H1 (cell line): ENCODE data around the gene PPEF2. TPM values are rescaled to one million over a fixed set of nuclear protein-coding genes. Genes with fewer than 3 reads are reported as not detected.

Experiments used
- CTCF ChIA-PET: fragments of 300-600 bp; sonication (Branson Sonifier 250); formaldehyde crosslinking; loops from one replicate; lab custom pipeline; 2021; ENCODE audit not compliant: partially characterized antibody; lab: Charles Lee
- POLR2A ChIA-PET: fragments of 300-600 bp; sonication (Branson Sonifier 250); formaldehyde crosslinking; loops from one replicate; lab custom pipeline; 2021; ENCODE audit warnings: inconsistent platforms; ENCODE audit not compliant: partially characterized antibody; lab: Charles Lee
- DNase-seq, 2 experiments: peaks; one replicate each; pipeline versions ENCODE4 v3.0.0 to v3.0.0-alpha.2; 2010 to 2022; ENCODE audit warnings: low spot score in 2 of 2, low read depth in 1 of 2, mixed read lengths in 1 of 2
- FAIRE-seq: peaks from 2 replicates; lab custom pipeline; 2011; peaks lifted over from hg19 to GRCh38; lab: Jason Lieb, UNC
- H2AFZ ChIP-seq: 2 replicates; pipeline ENCODE4 v1.8.1; 2012; ENCODE audit warnings: low read length, inconsistent platforms
- H2AK5ac ChIP-seq: 2 replicates; pipeline ENCODE4 v1.6.1; 2013; ENCODE audit warnings: low read depth, low read length
- H2BK120ac ChIP-seq: replicated peaks from 2 replicates; pipeline ENCODE3; 2013; ENCODE audit warnings: low read depth, low read length, inconsistent platforms
- H2BK12ac ChIP-seq: 2 replicates; pipeline ENCODE4 v1.6.1; 2013; ENCODE audit warnings: low read depth, low read length
- H2BK15ac ChIP-seq: 2 replicates; pipeline ENCODE4 v1.6.1; 2013; ENCODE audit warnings: low read length
- H2BK20ac ChIP-seq: 2 replicates; pipeline ENCODE4 v1.6.1; 2013; ENCODE audit warnings: low read length
- H2BK5ac ChIP-seq: 2 replicates; pipeline ENCODE4 v1.6.1; 2013; ENCODE audit warnings: low read depth, low read length
- H3K14ac ChIP-seq: 2 replicates; pipeline ENCODE4 v1.6.1; 2013; ENCODE audit warnings: inconsistent platforms; ENCODE audit not compliant: insufficient read length
- H3K18ac ChIP-seq: 2 replicates; pipeline ENCODE4 v1.6.1; 2013; ENCODE audit warnings: low read length; ENCODE audit errors: extremely low read depth
- H3K23ac ChIP-seq: 2 replicates; pipeline ENCODE4 v1.6.1; 2013; ENCODE audit warnings: inconsistent platforms; ENCODE audit not compliant: insufficient read length
- H3K23me2 ChIP-seq: 2 replicates; pipeline ENCODE4 v1.6.1; 2013; ENCODE audit warnings: low read depth, low read length
- H3K27ac ChIP-seq: 2 replicates; pipeline ENCODE4 v1.6.1; 2011; ENCODE audit warnings: low read depth, low read length, inconsistent platforms
- H3K27me3 ChIP-seq, 4 experiments: replicated peaks in 1 of 4; 1 replicate in 1 of 4; 2 replicates in 3 of 4; pipeline versions ENCODE4 v1.6.1 to v1.8.1; 2011 to 2013; ENCODE audit warnings: low read length in 3 of 4, mild to moderate bottlenecking in 3 of 4, inconsistent platforms in 2 of 4, mixed read lengths in 2 of 4, moderate library complexity in 1 of 4; ENCODE audit not compliant: control insufficient read depth in 3 of 4, insufficient read depth in 3 of 4; ENCODE audit errors: extremely low read depth in 1 of 4
- H3K36me3 ChIP-seq, 4 experiments: 2 replicates each; pipeline versions ENCODE4 v1.6.1 to v1.8.1; 2011 to 2013; ENCODE audit warnings: mild to moderate bottlenecking in 4 of 4, low read length in 3 of 4, moderate library complexity in 2 of 4, control low read depth in 1 of 4, inconsistent platforms in 1 of 4; ENCODE audit not compliant: insufficient read depth in 4 of 4, control insufficient read depth in 2 of 4
- H3K4ac ChIP-seq: replicated peaks from 2 replicates; pipeline ENCODE3; 2013; ENCODE audit warnings: low read length, low read depth, mixed read lengths, inconsistent platforms; ENCODE audit not compliant: insufficient read length
- H3K4me1 ChIP-seq, 4 experiments: replicated peaks in 1 of 4; 1 replicate in 1 of 4; 2 replicates in 3 of 4; pipeline versions ENCODE4 v1.6.1 to v1.8.1; 2011 to 2013; ENCODE audit warnings: low read length in 3 of 4, inconsistent platforms in 2 of 4, mixed read lengths in 1 of 4; ENCODE audit not compliant: insufficient read depth in 4 of 4, control insufficient read depth in 3 of 4
- H3K4me2 ChIP-seq, 2 experiments: 2 replicates each; pipeline versions ENCODE4 v1.6.1 to v1.8.1; 2011 to 2013; ENCODE audit warnings: low read depth in 2 of 2, low read length in 2 of 2, control low read depth in 1 of 2, inconsistent platforms in 1 of 2, mild to moderate bottlenecking in 1 of 2; ENCODE audit not compliant: insufficient read depth in 1 of 2
- H3K4me3 ChIP-seq, 4 experiments: fragments of 200-600, 300-600 bp in 1 of 4; sonication (generic), shearing (Covaris generic), sonication (Bioruptor Twin) in 1 of 4; 2 replicates each; pipeline versions ENCODE4 v1.5.1 to v1.8.1; 2011 to 2016; ENCODE audit warnings: low read length in 4 of 4, low read depth in 3 of 4, control low read depth in 2 of 4, inconsistent platforms in 2 of 4, mild to moderate bottlenecking in 2 of 4, mixed read lengths in 1 of 4, moderate library complexity in 1 of 4; ENCODE audit not compliant: insufficient read depth in 2 of 4; ENCODE audit errors: extremely low read depth in 1 of 4
- H3K56ac ChIP-seq: replicated peaks from 2 replicates; pipeline ENCODE3; 2013; ENCODE audit warnings: low read depth, mild to moderate bottlenecking, mixed read lengths, low read length, inconsistent platforms; ENCODE audit not compliant: insufficient read length
- H3K79me1 ChIP-seq: 2 replicates; pipeline ENCODE4 v1.6.1; 2013; ENCODE audit warnings: low read depth, low read length, control low read depth
- H3K79me2 ChIP-seq, 2 experiments: 2 replicates each; pipeline versions ENCODE4 v1.6.1 to v1.8.1; 2012 to 2013; ENCODE audit warnings: low read length in 2 of 2, mild to moderate bottlenecking in 2 of 2, inconsistent platforms in 1 of 2; ENCODE audit not compliant: insufficient read depth in 2 of 2, control insufficient read depth in 1 of 2
- H3K9ac ChIP-seq, 4 experiments: replicated peaks in 1 of 4; 1 replicate in 1 of 4; 2 replicates in 3 of 4; pipeline versions ENCODE4 v1.6.1 to v1.8.1; 2011 to 2013; ENCODE audit warnings: low read depth in 3 of 4, low read length in 3 of 4, control low read depth in 2 of 4, mild to moderate bottlenecking in 2 of 4, moderate library complexity in 2 of 4, inconsistent platforms in 1 of 4; ENCODE audit errors: extremely low read depth in 1 of 4
- H3K9me3 ChIP-seq, 2 experiments: 2 replicates each; pipeline versions ENCODE4 v1.6.1 to v1.8.1; 2012 to 2013; ENCODE audit warnings: mild to moderate bottlenecking in 2 of 2, moderate library complexity in 2 of 2, control low read depth in 1 of 2, inconsistent platforms in 1 of 2, low read depth in 1 of 2, low read length in 1 of 2, mixed read lengths in 1 of 2; ENCODE audit not compliant: insufficient read depth in 2 of 2
- H4K20me1 ChIP-seq, 2 experiments: replicated peaks in 1 of 2; 2 replicates each; pipeline versions ENCODE3 to v1.8.1; 2011 to 2013; ENCODE audit warnings: inconsistent platforms in 2 of 2, low read length in 2 of 2, mild to moderate bottlenecking in 1 of 2; ENCODE audit not compliant: insufficient read depth in 2 of 2, control insufficient read depth in 1 of 2
- H4K5ac ChIP-seq: 2 replicates; pipeline ENCODE4 v1.6.1; 2013; ENCODE audit warnings: low read length, low read depth, mixed read lengths, inconsistent platforms; ENCODE audit not compliant: insufficient read length
- H4K8ac ChIP-seq: 2 replicates; pipeline ENCODE4 v1.8.0; 2013; ENCODE audit warnings: mild to moderate bottlenecking, moderate library complexity, low read length, inconsistent platforms; ENCODE audit not compliant: insufficient read depth; ENCODE audit errors: extremely low read depth
- H4K91ac ChIP-seq: replicated peaks from 2 replicates; pipeline ENCODE3; 2013; ENCODE audit warnings: low read length, mixed read lengths, inconsistent platforms; ENCODE audit not compliant: insufficient read length
- CEBPB ChIP-seq: IDR thresholded peaks from 2 replicates; pipeline ENCODE4 v1.6.1; 2012; ENCODE audit warnings: low read depth, low read length
- MAFK ChIP-seq: IDR thresholded peaks from 2 replicates; pipeline ENCODE4 v1.6.1; 2012; ENCODE audit warnings: low read depth, mild to moderate bottlenecking, improper control_type of control experiment, low read length
- NANOG ChIP-seq: IDR thresholded peaks from 2 replicates; pipeline ENCODE4 v1.6.1; 2011; ENCODE audit warnings: low read length, low read depth, mild to moderate bottlenecking, inconsistent platforms; ENCODE audit not compliant: insufficient read depth, poor library complexity, severe bottlenecking
- RNF2 ChIP-seq: fragments of 200-900, 300-1000 bp; sonication (generic); IDR thresholded peaks from 2 replicates; pipeline ENCODE4 v1.7.1; 2016; ENCODE audit warnings: borderline replicate concordance, low read depth, mild to moderate bottlenecking, antibody characterized with exemption, low read length; ENCODE audit not compliant: poor library complexity, severe bottlenecking; ENCODE audit errors: missing control alignments
- RXRA ChIP-seq: IDR thresholded peaks from 2 replicates; pipeline ENCODE4 v1.6.1; 2011; ENCODE audit warnings: low read depth, mild to moderate bottlenecking, low read length, moderate library complexity; ENCODE audit not compliant: insufficient read depth
- SAP30 ChIP-seq: fragments of 300-600 bp; sonication (generic); IDR thresholded peaks from 2 replicates; pipeline ENCODE4 v1.7.1; 2012; ENCODE audit warnings: low read length, moderate library complexity, mild to moderate bottlenecking, inconsistent platforms; ENCODE audit not compliant: insufficient read depth, insufficient replicate concordance
- SIN3A ChIP-seq, 2 experiments: IDR thresholded peaks in 1 of 2; conservative IDR thresholded peaks in 1 of 2; 2 replicates each; pipeline ENCODE4 v1.6.1; 2011 to 2012; ENCODE audit warnings: low read length in 2 of 2, improper control_type of control experiment in 1 of 2, low read depth in 1 of 2, mild to moderate bottlenecking in 1 of 2
- SIRT6 ChIP-seq: IDR thresholded peaks from one replicate; pipeline ENCODE4 v1.7.1; 2012; ENCODE audit warnings: low read length, inconsistent platforms
- SP4 ChIP-seq: IDR thresholded peaks from 2 replicates; pipeline ENCODE4 v1.6.1; 2012; ENCODE audit warnings: low read length, inconsistent platforms
- TBP ChIP-seq: IDR thresholded peaks from 2 replicates; pipeline ENCODE4 v1.6.1; 2011; ENCODE audit warnings: low read depth, low read length, improper control_type of control experiment
- WGBS, 2 experiments: shearing (Covaris generic) in 1 of 2; methylation state at CpG; one replicate each; pipeline versions ENCODE4 v1.1.6 to v1.1.7; 2013 to 2015; ENCODE audit warnings: low lambda C conversion rate in 2 of 2, mixed read lengths in 2 of 2, inconsistent platforms in 1 of 2, low coverage in 1 of 2, missing lambda C conversion rate in 1 of 2; ENCODE audit not compliant: insufficient replicate concordance in 2 of 2, insufficient coverage in 1 of 2, insufficient read length in 1 of 2; ENCODE audit errors: extremely low coverage in 1 of 2, missing lambda C conversion rate in 1 of 2; 5-methylcytosine and 5-hydroxymethylcytosine counted together
- polyA plus RNA-seq, 7 experiments: library from polyadenylated mRNA; depleted of rRNA in 3 of 7; stranded (reverse) in 5 of 7; unstranded in 2 of 7; fragments of >200 nt in 5 of 7; fragments of 200-250 nt in 2 of 7; gene quantifications; 1 replicate in 5 of 7; 2 replicates in 1 of 7; 4 replicates in 1 of 7; pipeline versions ENCODE4 v1.2.1 to v1.2.3, GENCODE V29; 2011 to 2013; ENCODE audit warnings: missing spikeins in 2 of 7, mixed read lengths in 2 of 7
- total RNA-seq: library from RNA; stranded (reverse); fragmentation: NEBNext Ultra II Directional; extraction: Animal tissue kit (Norgen Biotek cat#: 25700); gene quantifications from 2 replicates; pipeline ENCODE4 v1.2.1, GENCODE V29; 2021

The PPEF2 gene
- total and polyA plus RNA-seq, 2 of the 8 experiments (the other 6 are each of a cell fraction or from before 2014, with no cell fraction given): not detected

- Histone ChIP-seq H3K4me2 (no peak overlapping the region), H3K9ac (no peak overlapping the region), H4K5ac (no peak overlapping the region), H4K20me1 (no peaks in the 10 kb centered on the region), H3K18ac (no peak overlapping the region), H3K56ac (no peak overlapping the region), H3K9me3 (no peaks in the 10 kb centered on the region), H3K79me1 (no peaks in the 10 kb centered on the region), H2BK15ac (no peak overlapping the region), H3K4ac (no peak overlapping the region), H3K23ac (no peak overlapping the region), H3K23me2 (no peaks in the 10 kb centered on the region), H4K91ac (no peak overlapping the region), H2AFZ (no peak overlapping the region), H2BK5ac (no peak overlapping the region), H3K36me3 (0 out of 8 replicates have a peak, but pooled peaks cover 0 to 4% (median 0%) of the 10 kb centered on the region in 4 experiments), H2BK20ac (no peak overlapping the region), H3K79me2 (no peaks in the 10 kb centered on the region), H3K4me1 (peaks cover 0 to 5% (median under 1%) of the 10 kb centered on the region in 4 experiments; a peak in 3 of 7 replicates), H3K14ac (no peak overlapping the region), H2BK12ac (no peak overlapping the region), H3K4me3 (no peak overlapping the region), H2BK120ac (no peak overlapping the region), H3K27me3 (no peaks in the 10 kb centered on the region), H2AK5ac (no peak overlapping the region), H4K8ac (no peak overlapping the region), H3K27ac (peak overlapping the region; percentile 36; the same call in 1 of the 2 replicates)
- ChIA-PET POLR2A (interaction anchor here (0.9 kb wide), 1 partner anchor 26 kb away, joined by 3 read pairs; no protein-coding TSS in a partner anchor), CTCF (interaction anchor here (0.8 to 2.6 kb wide), 3 partner anchors 10 to 28 kb away, joined by 3 to 10 read pairs (median 3); partner anchors contain the start of gene NAAA)
- WGBS, 2 experiments: 83% methylated on average over 2 of the region's 2 CpGs; no CpG with 5 or more reads in 1 of the 2 experiments
- DNase-seq (no peak), FAIRE-seq (no peak)
- TF ChIP-seq SIRT6 (no peak), SP4 (no peak), CEBPB (no peak), SIN3A (conservative IDR thresholded peaks at IDR 0.05 in 1 of 2, IDR thresholded peaks at IDR 0.05 in 1 of 2; ENCODE audit: low read depth in 1 of 2, low read length in 2 of 2) (no peak), MAFK (no peak), NANOG (no peak), TBP (no peak), RNF2 (no peak), RXRA (no peak), SAP30 (no peak)
Measured at GRCh38 chr4:75921910-75922309, 19.7 kb upstream of the PPEF2 start.
